Measurements from ENCODE around the gene ZNF625.
"Not testable (repeated sequence)": the region's sequence is repeated elsewhere in the genome, so short reads cannot be mapped to it uniquely, and the experiment has no call there.

ZNF625 gene

DNA sequence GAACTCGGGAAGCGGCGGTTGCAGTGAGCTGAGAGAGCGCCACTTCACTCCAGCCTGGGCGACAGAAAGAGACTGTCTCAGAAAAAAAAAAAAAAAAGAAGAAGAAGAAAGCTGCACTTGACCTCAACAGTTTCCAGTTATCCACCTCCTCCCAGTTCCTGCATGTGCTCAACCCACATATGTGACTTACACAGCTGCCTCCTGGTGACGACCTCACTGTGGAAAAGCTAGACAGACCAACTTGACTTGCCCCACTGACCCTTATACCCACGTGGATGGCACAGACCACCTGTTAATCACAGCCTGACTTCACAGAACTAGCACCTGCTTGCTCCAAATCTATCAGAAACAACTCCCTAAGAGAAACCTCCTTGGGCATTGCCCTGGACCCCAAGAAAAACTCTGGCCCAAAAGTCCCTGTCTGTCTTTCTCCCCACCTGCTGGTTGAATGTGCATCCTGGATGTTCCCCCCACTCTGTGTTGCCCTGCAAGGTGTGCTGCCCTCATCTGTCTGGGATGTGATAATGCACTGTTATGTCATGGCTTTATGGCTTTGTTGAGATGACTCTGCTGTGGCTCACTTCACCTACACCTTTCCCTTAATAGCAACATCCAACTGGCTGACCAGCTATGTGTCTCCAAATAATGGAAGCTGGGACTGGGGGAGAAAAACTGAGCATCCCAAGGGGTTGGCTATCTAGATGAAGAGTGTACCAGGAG lies 19.2 kb downstream of the ZNF625 start:
- DNase-seq (ENCODE audit: low read depth) = no peak

DNA sequence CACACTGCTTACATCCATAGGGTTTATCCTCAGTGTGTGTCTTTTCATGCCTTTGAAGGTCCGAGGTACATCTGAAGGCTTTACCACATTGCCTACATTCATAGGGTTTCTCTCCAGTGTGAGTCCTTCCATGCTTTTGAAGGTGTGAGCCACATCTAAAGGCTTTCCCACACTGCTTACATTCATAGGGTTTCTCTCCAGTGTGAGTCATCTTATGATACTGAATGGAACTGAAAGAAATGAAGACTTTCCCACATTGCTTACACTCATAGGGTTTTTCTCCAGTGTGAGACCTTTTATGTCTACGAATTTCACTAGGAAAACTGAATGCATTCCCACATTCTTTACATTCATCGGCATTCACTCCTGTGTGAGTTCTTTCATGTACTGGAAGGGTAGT lies 23.5 kb downstream of the ZNF625 start:
- no peak for DNase-seq (ENCODE audit: low read depth)

GRCh38 chr19:12126707-12127106 lies 29.8 kb downstream of the ZNF625 start:
- DNase-seq (ENCODE audit: low read depth) = no peak

GRCh38 chr19:12117201-12117970 lies 39.1 kb downstream of the ZNF625 start:
- DNase-seq (ENCODE audit: low read depth) = no peak

GRCh38 chr19:12113121-12113520 lies 43.4 kb downstream of the ZNF625 start:
- no peak for DNase-seq (ENCODE audit: low read depth)

- no peak for DNase-seq (ENCODE audit: low read depth)
Observed at GRCh38 chr19:12112701-12113100, 43.8 kb downstream of the ZNF625 start.

DNA sequence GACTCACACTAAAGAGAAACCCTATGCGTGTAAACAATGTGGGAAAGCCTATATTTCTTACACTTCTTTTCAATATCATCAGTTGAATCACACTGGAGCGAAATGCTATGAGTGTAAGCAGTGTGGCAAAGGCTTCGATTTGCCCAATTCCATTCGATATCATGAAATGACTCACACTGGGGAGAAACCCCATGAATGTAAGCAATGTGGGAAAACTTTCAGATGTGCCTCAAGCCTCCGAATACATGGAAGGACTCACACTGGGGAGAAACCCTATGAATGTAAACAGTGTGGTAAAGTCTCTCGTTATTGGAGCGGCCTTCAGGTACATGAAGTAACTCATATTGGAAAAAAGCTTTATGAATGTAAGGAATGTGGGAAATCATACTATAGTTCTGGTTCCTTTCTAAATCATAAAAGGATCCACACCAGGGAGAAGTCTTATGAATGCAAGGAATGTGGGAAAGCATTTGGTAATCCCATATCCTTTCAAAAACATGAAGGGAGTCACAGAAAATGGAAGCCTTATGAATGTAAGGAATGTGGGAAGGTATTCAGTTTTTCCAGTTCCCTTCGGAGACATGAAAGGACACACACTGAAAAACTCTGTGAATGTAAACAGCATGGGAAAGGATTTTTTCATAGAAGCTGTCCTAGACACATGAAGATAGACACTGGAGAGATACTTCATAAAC lies 44.4 kb downstream of the ZNF625 start:
- no peak for DNase-seq (ENCODE audit: low read depth)

DNA sequence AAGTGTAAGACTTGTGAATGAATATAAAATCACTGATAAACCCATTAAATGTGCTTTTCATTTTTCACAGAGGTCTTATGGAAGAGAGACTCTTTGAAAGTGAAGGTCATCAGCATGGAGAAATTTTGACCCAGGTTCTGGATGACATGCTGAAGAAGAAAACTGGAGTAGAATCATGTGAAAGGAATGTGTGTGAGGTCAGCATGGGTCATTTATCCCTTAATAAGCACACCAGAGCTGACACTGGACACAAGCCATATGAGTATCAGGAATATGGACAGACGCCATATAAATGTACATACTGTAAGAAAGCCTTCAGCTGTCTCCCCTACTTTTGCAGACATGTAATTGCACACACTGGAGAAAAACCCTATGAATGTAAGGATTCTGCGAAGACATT lies 45.4 kb downstream of the ZNF625 start:
- no peak for DNase-seq (ENCODE audit: low read depth)

GRCh38 chr19:12103909-12104308 lies 52.6 kb downstream of the ZNF625 start:
- not testable (repeated sequence) for DNase-seq (ENCODE audit: low read depth)

DNA sequence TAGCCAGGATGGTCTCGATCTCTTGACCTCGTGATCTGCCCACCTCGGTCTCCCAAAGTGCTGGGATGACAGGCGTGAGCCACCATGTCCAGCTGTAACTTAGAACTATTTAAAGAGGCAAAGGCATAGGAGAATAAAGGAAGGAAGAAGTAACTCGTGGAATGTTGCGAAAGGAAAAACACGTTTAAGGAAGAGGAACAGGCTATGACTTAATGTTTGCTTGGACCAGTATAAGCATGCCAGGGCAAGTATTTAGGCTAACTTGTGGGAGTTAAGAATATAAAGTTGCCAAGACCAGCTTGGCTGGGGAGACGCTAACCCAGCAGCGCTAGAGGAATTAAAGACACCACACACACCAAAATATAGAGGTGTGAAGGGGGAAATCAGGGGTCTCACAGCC lies 58.5 kb downstream of the ZNF625 start:
- DNase-seq (ENCODE audit: low read depth) = no peak

DNA sequence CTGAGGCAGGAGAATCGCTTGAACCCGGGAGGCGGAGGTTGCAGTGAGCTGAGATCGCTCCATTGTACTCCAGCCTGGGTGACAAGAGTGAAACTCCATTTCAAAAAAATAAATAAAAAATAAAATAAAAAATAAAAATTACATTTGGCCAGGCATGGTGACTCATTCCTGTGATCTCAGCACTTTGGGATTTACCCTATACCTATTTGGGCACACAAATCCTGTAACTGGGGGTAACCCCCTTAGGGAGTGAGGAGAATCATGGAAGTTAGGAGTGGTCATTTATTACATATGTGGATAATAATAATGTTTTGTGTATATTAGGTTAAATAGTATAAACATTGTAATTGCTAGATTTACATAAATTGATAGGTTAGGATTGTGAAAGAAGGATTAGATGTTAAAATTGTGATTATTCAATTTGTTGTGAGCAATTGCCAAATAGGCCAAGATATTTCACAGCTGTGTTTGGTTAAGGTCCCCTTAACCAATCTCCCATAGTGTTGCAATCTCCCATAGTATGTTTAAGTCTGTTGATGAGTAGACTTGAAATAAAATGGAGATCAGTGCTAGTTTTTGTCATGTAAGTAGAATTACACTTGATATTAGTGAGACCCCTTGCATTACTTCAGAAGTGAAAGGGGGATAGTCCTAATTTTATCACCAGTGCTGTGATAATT lies 61.3 kb downstream of the ZNF625 start:
- no peak for DNase-seq (ENCODE audit: low read depth)
